HFFc6 (cell line): Measurements from ENCODE around the gene INTU. TPM values are rescaled to one million over a fixed set of nuclear protein-coding genes. Genes with fewer than 3 reads are reported as not detected.

Experiments
- DNase-seq: peaks from one replicate; pipeline ENCODE4 v3.0.0-alpha.2; 2018
- H3K27ac Mint-ChIP-seq: 2 replicates; pipeline ENCODE4 v1.8.0; 2020; ENCODE audit warnings: mild to moderate bottlenecking, mixed read lengths
- H3K27me3 Mint-ChIP-seq: 2 replicates; pipeline ENCODE4 v1.8.0; 2021; ENCODE audit warnings: mild to moderate bottlenecking, moderate library complexity, mixed read lengths; ENCODE audit not compliant: insufficient read depth
- H3K36me3 Mint-ChIP-seq: 2 replicates; pipeline ENCODE4 v1.8.0; 2021; ENCODE audit warnings: low read depth, mixed read lengths
- H3K4me1 Mint-ChIP-seq: 2 replicates; pipeline ENCODE4 v1.8.0; 2020; ENCODE audit warnings: low read depth, mixed read lengths
- H3K4me3 Mint-ChIP-seq: 2 replicates; pipeline ENCODE4 v1.8.0; 2020; ENCODE audit warnings: mild to moderate bottlenecking, moderate library complexity, mixed read lengths
- H3K9me3 Mint-ChIP-seq: 2 replicates; pipeline ENCODE4 v1.8.0; 2020; ENCODE audit warnings: mild to moderate bottlenecking, mixed read lengths
- total RNA-seq, 6 experiments: library from RNA; stranded (reverse); fragmentation: NEBNext Ultra II Directional; extraction: Animal tissue kit (Norgen Biotek cat#: 25700); gene quantifications; 2 replicates in 1 of 6; 3 replicates in 5 of 6; pipeline ENCODE4 v1.2.3, GENCODE V29; 2021
- TF ChIP-seq, protein P1 (sequence below): fragments of 200-600 bp; sonication (generic); IDR thresholded peaks from 2 replicates; pipeline ENCODE4 v1.5.0; 2021; ENCODE audit warnings: antibody characterized with exemption, mild to moderate bottlenecking

INTU gene
- total RNA-seq, 6 experiments from 2014 or later: 3.6 to 5.7 (median 5.0) TPM

DNA sequence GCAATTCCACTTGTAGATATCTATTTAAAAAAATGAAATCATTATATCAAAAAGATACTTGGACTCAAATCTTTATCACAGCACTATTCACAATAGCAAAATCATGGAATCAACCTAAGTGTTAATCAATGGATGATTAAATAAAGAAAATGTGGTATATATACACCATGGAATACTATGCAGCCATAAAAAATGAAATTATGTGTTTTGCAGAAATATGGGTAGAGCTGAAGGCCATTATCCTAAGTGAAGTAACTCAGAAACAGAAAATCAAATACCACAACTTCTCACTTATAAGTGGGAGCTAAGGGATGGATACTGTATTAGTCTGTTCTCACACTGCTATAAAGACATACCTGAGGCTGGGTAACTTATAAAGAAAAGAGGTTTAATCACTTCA, 14.3 kb upstream of the INTU start:
- no peak for DNase-seq
- Mint-ChIP-seq H3K27me3 (peaks cover 20% of the 10 kb centered on the region), H3K27ac (no peak overlapping the region), H3K4me1 (no peaks in the 10 kb centered on the region; the same call in 1 of the 2 replicates), H3K4me3 (no peak overlapping the region), H3K9me3 (no peaks in the 10 kb centered on the region), H3K36me3 (no peaks in the 10 kb centered on the region)
- TF ChIP-seq, protein P1, sequence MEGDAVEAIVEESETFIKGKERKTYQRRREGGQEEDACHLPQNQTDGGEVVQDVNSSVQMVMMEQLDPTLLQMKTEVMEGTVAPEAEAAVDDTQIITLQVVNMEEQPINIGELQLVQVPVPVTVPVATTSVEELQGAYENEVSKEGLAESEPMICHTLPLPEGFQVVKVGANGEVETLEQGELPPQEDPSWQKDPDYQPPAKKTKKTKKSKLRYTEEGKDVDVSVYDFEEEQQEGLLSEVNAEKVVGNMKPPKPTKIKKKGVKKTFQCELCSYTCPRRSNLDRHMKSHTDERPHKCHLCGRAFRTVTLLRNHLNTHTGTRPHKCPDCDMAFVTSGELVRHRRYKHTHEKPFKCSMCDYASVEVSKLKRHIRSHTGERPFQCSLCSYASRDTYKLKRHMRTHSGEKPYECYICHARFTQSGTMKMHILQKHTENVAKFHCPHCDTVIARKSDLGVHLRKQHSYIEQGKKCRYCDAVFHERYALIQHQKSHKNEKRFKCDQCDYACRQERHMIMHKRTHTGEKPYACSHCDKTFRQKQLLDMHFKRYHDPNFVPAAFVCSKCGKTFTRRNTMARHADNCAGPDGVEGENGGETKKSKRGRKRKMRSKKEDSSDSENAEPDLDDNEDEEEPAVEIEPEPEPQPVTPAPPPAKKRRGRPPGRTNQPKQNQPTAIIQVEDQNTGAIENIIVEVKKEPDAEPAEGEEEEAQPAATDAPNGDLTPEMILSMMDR: no peak

DNA sequence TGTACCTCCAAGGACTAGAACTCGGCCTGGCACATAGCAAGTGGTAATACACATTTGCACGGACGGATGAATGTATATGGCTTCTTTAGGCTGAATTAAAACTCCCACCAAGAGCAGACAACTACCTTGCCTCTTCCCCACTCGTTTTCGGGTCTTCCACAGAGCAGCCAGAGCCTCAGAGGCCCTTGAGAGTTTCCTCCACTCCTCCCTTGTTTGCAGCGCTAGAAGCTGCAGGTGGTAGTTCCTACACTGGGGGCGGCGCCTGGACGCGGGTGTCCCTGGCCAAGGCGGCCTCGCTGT, 10.2 kb upstream of the INTU start:
- H3K4me3 Mint-ChIP-seq: peak overlapping the region; percentile 43
- H3K27ac Mint-ChIP-seq: no peak overlapping the region
- peaks cover 8% of the 10 kb centered on the region for H3K4me1 Mint-ChIP-seq
- H3K36me3 Mint-ChIP-seq: no peaks in the 10 kb centered on the region
- DNase-seq: no peak
- H3K9me3 Mint-ChIP-seq: no peaks in the 10 kb centered on the region
- TF ChIP-seq, protein P1: no peak
- H3K27me3 Mint-ChIP-seq: peaks cover 6% of the 10 kb centered on the region; the same call in 1 of the 2 replicates

DNA sequence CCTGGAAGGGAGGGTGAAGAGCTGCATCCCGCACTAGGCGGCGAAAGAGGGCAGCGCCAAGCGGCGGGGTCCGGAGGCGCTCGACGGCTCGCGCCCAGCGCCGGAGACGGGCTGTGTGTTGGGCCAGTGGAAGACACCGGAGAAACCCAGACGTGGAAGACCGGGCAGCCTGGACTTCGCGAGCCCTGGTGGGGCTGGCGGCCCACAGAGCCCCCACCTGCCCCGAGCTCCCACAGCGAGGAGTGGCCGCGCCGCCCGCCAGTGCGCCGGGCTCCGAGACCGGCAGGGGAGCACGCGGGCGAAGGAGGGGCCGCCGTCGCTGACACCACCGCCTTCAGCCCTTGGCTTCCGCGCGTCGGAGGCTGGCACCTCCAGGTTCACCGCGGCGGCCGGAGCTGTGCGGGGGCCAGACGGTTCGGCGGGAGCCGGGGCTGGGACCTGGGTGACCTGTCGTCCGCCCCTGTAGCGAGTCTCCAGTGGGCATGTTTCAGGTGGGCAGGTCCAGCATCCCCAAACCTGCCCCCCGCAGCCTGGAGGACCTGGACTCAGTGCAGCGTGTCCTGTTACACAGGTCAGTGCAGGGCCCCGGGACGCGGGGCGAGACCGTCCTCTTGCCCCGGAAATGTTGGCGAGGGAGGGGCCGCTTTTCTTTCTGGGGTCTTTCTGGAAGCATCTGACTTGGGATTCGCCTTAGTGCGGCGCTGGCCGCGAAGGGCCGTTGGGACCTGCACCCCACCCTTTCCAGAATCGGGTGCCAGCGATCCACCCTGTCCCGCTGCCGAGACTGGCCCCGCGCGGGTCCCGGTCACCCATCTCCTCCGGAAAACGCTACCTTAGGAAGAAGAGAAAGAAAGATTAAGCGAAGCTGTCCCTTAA, 9.6 kb upstream of the INTU start:
- H3K27me3 Mint-ChIP-seq: peaks cover 6% of the 10 kb centered on the region; the same call in 1 of the 2 replicates
- H3K27ac Mint-ChIP-seq: peak overlapping the region; percentile 45; the same call in 1 of the 2 replicates
- peak overlapping the region; percentile 90 for H3K4me3 Mint-ChIP-seq
- TF ChIP-seq, protein P1: peak; percentile 1; the same call in 1 of the 2 replicates
- H3K4me1 Mint-ChIP-seq: peaks cover 8% of the 10 kb centered on the region
- no peaks in the 10 kb centered on the region for H3K9me3 Mint-ChIP-seq
- DNase-seq: no peak
- no peaks in the 10 kb centered on the region for H3K36me3 Mint-ChIP-seq

DNA sequence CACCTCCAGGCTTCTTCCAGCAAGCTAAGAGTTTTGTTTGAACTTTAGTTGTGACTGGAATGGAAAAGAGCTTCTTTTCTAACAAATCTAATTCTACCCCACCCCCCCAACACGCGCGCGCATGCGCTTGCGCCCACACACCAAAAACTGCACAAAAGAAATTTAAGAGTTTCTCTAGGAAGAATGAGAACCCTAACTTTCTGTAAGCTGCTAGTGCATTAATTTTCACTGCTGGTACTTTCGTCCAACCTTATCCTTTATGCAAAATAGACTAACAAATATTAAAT, 9.0 kb upstream of the INTU start:
- Mint-ChIP-seq H3K4me1 (peaks cover 8% of the 10 kb centered on the region), H3K27me3 (peaks cover 6% of the 10 kb centered on the region; the same call in 1 of the 2 replicates), H3K27ac (peak overlapping the region; percentile 45; the same call in 1 of the 2 replicates), H3K9me3 (no peaks in the 10 kb centered on the region), H3K36me3 (no peaks in the 10 kb centered on the region), H3K4me3 (peak overlapping the region; percentile 90)
- DNase-seq: no peak
- TF ChIP-seq, protein P1: no peak

DNA sequence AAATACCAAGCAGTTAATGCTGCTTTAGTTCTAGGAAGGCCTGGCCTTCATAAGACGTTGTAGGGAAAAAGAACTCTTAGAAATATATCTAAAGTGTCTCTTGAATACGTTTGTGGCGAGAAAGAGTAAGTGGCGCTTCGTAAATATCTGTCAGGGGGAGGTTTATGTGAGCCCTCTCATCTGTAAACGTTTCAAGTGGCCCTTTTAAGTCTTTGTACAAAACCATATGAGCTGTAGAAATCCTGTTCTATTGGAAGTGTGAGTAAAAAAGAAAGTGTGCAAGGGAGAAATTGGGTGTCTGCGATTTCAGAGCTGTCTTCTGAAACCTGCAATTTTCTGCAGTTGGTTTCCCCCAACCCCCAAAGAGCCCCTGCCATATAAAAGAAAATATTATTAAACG, 8.6 kb upstream of the INTU start:
- TF ChIP-seq, protein P1: no peak
- Mint-ChIP-seq H3K36me3 (no peaks in the 10 kb centered on the region), H3K27me3 (peaks cover 6% of the 10 kb centered on the region; the same call in 1 of the 2 replicates), H3K9me3 (no peaks in the 10 kb centered on the region), H3K4me1 (peaks cover 8% of the 10 kb centered on the region), H3K27ac (no peak overlapping the region), H3K4me3 (peak overlapping the region; percentile 90)
- no peak for DNase-seq
